ENCODE measurements around the gene PAK5. TPM values are rescaled to one million over a fixed set of nuclear protein-coding genes. Genes with fewer than 3 reads are reported as not detected.

PAK5 gene
- total and polyA plus RNA-seq, 8 donors, result 1.0 to 2.0 (median 1.5) TPM

DNA sequence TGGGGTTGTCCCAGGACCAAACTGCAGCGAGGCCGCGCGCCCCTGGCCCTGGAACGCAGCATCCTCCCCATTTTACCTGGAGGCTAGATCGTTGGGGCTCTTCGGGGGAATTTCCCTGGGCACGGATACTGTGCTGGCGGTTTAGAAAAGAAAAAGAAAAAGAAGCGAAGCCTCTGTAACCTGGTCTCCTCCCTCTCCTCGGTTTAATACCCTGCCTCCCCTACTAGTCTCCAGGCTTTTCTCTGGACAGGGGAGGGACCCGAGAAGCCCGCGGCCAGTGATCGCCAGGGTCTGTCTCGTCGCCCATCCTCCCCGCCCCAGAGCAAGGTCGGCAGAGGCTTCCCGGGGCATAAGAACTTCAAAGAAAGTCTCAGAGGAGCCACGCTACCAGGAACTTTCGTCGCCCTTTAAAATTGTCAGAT is 330.6 kb downstream of the PAK5 start:
- Histone ChIP-seq H3K4me1 (no peaks in the 10 kb centered on the region), H3K27me3 (peaks cover 0 to 18% (median 0%) of the 10 kb centered on the region in 4 donors), H3K27ac (no peak overlapping the region), H3K4me3 (no peak overlapping the region), H3K36me3 (no peaks in the 10 kb centered on the region), H3K9me3 (no peaks in the 10 kb centered on the region)
- no peak for ATAC-seq
- no peak for DNase-seq
- TF ChIP-seq, protein P1, sequence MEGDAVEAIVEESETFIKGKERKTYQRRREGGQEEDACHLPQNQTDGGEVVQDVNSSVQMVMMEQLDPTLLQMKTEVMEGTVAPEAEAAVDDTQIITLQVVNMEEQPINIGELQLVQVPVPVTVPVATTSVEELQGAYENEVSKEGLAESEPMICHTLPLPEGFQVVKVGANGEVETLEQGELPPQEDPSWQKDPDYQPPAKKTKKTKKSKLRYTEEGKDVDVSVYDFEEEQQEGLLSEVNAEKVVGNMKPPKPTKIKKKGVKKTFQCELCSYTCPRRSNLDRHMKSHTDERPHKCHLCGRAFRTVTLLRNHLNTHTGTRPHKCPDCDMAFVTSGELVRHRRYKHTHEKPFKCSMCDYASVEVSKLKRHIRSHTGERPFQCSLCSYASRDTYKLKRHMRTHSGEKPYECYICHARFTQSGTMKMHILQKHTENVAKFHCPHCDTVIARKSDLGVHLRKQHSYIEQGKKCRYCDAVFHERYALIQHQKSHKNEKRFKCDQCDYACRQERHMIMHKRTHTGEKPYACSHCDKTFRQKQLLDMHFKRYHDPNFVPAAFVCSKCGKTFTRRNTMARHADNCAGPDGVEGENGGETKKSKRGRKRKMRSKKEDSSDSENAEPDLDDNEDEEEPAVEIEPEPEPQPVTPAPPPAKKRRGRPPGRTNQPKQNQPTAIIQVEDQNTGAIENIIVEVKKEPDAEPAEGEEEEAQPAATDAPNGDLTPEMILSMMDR (IDR thresholded peaks at IDR 0.05), result no peak
- intact Hi-C loops (cut with DNase I), result no loop called here
- FAIRE-seq, result no peak
- WGBS, 2 donors, result 10 to 11% methylated on average over 22 to 23 of the region's 23 CpGs

DNA sequence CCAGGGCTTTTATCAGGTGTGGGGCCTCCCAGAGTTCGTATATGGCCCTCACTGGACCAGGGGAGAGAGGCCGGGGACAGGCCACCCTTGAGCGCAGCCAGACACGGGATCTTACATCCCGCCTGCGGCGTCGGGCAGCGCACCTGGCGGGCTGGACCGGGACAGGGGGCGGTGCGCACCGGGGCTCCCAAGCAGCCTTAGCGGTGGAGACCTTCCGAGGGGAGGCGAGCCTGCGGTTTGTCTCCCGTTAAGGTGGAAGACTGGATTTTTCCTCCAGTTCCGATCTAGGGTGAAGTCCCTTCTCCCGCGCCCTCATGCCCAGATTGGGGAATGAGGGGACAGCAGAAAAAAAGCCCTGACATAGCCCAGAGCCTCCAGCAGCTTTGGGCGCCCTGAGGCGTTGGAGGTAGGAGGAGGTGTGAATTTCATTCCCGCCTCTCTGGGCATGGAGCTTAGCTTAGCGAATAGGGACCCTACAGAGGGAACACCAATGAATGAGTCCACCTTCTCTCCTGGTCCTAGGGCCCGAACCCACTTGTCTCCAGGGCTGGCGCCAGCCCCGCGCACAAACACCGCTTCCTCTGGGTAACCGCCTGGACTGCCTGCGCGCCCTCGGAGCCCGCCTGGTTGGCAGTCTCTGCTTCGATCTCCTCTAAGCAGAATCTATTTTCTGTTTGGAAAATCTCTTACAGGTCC is 331.2 kb downstream of the PAK5 start:
- whole genome bisulfite sequencing, 2 donors, result 12 to 15% methylated on average over 37 of the region's 37 CpGs
- TF ChIP-seq, protein P1 (IDR thresholded peaks at IDR 0.05), result no peak
- Histone ChIP-seq H3K9me3 (no peaks in the 10 kb centered on the region), H3K36me3 (no peaks in the 10 kb centered on the region), H3K4me1 (no peaks in the 10 kb centered on the region), H3K27ac (no peak overlapping the region), H3K27me3 (peaks cover 0 to 18% (median 0%) of the 10 kb centered on the region in 4 donors), H3K4me3 (no peak overlapping the region)
- no peak for ATAC-seq
- intact Hi-C loops (cut with DNase I), result no loop called here
- DNase-seq, result peak in 1 of 6 donors; percentile 40
- no peak for FAIRE-seq

GRCh38 chr20:9506964-9507369 is 331.9 kb downstream of the PAK5 start:
- Histone ChIP-seq H3K27ac (no peak overlapping the region), H3K4me3 (peak overlapping the region in 1 of 4 donors; percentile 9), H3K27me3 (peaks cover 0 to 18% (median 0%) of the 10 kb centered on the region in 4 donors), H3K36me3 (no peaks in the 10 kb centered on the region), H3K4me1 (no peaks in the 10 kb centered on the region), H3K9me3 (no peaks in the 10 kb centered on the region)
- 8 to 11% methylated on average over 31 of the region's 31 CpGs for WGBS, 2 donors
- no peak for FAIRE-seq
- TF ChIP-seq, protein P1 (IDR thresholded peaks at IDR 0.05), result no peak
- peak in 1 of 6 donors; percentile 60 for DNase-seq
- ATAC-seq, result no peak
- intact Hi-C loops (cut with DNase I), result no loop called here

- DNase-seq (peak in 1 of 6 donors; percentile 31), ATAC-seq (no peak), FAIRE-seq (no peak)
- Histone ChIP-seq H3K27me3 (peaks cover 0 to 18% (median 0%) of the 10 kb centered on the region in 4 donors), H3K27ac (no peak overlapping the region), H3K9me3 (no peaks in the 10 kb centered on the region), H3K36me3 (no peaks in the 10 kb centered on the region), H3K4me1 (no peaks in the 10 kb centered on the region), H3K4me3 (peak overlapping the region in 1 of 4 donors; percentile 9)
- 18 to 21% methylated on average over 34 of the region's 34 CpGs for WGBS, 2 donors
- TF ChIP-seq, protein P1 (IDR thresholded peaks at IDR 0.05), result no peak
- intact Hi-C loops (cut with DNase I), result no loop called here
Measured at GRCh38 chr20:9506280-9506821, 332.5 kb downstream of the PAK5 start.
